Measurements from ENCODE around the gene HDGFL1.

DNA sequence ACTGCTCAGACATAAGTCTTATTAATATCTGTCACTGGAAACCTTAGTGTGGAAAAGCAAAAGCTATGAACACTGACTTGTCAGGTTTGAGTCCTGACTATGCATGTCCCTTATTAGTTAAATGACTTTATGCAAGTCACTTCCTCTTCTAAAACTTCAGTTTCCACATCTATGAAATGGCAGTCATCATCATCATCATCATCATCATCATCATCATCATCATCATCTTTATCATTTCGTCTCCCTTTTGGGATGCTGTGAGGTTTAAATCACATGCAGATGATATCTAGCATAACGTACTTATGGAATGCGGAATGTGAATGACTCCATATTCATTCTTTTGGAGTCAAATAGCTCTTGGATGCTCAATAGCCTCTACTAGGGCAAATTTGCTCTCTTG is 24.5 kb downstream of the HDGFL1 start:
- TF ChIP-seq POLR2AphosphoS5 (IDR thresholded peaks at IDR 0.05; ENCODE audit: low read depth) = no peak
- TF ChIP-seq, protein P1, sequence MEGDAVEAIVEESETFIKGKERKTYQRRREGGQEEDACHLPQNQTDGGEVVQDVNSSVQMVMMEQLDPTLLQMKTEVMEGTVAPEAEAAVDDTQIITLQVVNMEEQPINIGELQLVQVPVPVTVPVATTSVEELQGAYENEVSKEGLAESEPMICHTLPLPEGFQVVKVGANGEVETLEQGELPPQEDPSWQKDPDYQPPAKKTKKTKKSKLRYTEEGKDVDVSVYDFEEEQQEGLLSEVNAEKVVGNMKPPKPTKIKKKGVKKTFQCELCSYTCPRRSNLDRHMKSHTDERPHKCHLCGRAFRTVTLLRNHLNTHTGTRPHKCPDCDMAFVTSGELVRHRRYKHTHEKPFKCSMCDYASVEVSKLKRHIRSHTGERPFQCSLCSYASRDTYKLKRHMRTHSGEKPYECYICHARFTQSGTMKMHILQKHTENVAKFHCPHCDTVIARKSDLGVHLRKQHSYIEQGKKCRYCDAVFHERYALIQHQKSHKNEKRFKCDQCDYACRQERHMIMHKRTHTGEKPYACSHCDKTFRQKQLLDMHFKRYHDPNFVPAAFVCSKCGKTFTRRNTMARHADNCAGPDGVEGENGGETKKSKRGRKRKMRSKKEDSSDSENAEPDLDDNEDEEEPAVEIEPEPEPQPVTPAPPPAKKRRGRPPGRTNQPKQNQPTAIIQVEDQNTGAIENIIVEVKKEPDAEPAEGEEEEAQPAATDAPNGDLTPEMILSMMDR (IDR thresholded peaks at IDR 0.05; ENCODE audit: insufficient read depth, low read length) = no peak
- TF ChIP-seq, protein P2, sequence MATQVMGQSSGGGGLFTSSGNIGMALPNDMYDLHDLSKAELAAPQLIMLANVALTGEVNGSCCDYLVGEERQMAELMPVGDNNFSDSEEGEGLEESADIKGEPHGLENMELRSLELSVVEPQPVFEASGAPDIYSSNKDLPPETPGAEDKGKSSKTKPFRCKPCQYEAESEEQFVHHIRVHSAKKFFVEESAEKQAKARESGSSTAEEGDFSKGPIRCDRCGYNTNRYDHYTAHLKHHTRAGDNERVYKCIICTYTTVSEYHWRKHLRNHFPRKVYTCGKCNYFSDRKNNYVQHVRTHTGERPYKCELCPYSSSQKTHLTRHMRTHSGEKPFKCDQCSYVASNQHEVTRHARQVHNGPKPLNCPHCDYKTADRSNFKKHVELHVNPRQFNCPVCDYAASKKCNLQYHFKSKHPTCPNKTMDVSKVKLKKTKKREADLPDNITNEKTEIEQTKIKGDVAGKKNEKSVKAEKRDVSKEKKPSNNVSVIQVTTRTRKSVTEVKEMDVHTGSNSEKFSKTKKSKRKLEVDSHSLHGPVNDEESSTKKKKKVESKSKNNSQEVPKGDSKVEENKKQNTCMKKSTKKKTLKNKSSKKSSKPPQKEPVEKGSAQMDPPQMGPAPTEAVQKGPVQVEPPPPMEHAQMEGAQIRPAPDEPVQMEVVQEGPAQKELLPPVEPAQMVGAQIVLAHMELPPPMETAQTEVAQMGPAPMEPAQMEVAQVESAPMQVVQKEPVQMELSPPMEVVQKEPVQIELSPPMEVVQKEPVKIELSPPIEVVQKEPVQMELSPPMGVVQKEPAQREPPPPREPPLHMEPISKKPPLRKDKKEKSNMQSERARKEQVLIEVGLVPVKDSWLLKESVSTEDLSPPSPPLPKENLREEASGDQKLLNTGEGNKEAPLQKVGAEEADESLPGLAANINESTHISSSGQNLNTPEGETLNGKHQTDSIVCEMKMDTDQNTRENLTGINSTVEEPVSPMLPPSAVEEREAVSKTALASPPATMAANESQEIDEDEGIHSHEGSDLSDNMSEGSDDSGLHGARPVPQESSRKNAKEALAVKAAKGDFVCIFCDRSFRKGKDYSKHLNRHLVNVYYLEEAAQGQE (IDR thresholded peaks at IDR 0.05; ENCODE audit: insufficient replicate concordance, low read depth) = no peak
